GM12892 (cell line): ENCODE results near the gene TMEM131.

ENCODE experiments used
- POLR2A ChIP-seq: IDR thresholded peaks from 2 replicates; pipeline ENCODE4 v1.6.1; 2011; ENCODE audit warnings: low read depth, low read length, control low read depth
- POLR2AphosphoS5 ChIP-seq: IDR thresholded peaks from 2 replicates; pipeline ENCODE4 v1.6.1; 2011; ENCODE audit warnings: low read depth, low read length, control low read depth

- no peak for TF ChIP-seq POLR2A
- TF ChIP-seq POLR2AphosphoS5 = no peak
Measured at GRCh38 chr2:97911922-97912575, 83.7 kb downstream of the TMEM131 start.
